T-helper 2 cell treated with Interferon-gamma antibody and Interleukin-4, amounts not matched to agents 5 μg/mL and 100 μg/mL, for 36 hours (primary cell): ENCODE data around the gene EML1.

ENCODE experiments used
- DNase-seq: peaks from one replicate; pipeline ENCODE4 v3.0.0; 2021; ENCODE audit warnings: low spot score
- H3K27ac Mint-ChIP-seq: one replicate; pipeline ENCODE4 v1.8.0; 2021; ENCODE audit warnings: mild to moderate bottlenecking, mixed read lengths
- H3K27me3 Mint-ChIP-seq: one replicate; pipeline ENCODE4 v1.8.0; 2021; ENCODE audit warnings: low read depth, mixed read lengths
- H3K36me3 Mint-ChIP-seq: one replicate; pipeline ENCODE4 v1.8.0; 2021; ENCODE audit warnings: low read depth, mixed read lengths
- H3K4me1 Mint-ChIP-seq: one replicate; pipeline ENCODE4 v1.8.0; 2021; ENCODE audit warnings: low read depth, mixed read lengths
- H3K4me3 Mint-ChIP-seq: one replicate; pipeline ENCODE4 v1.8.0; 2022; ENCODE audit warnings: mild to moderate bottlenecking, moderate library complexity, mixed read lengths
- H3K9me3 Mint-ChIP-seq: one replicate; pipeline ENCODE4 v1.8.0; 2021; ENCODE audit warnings: mixed read lengths

Gene EML1

GRCh38 chr14:99763527-99764221, 29.5 kb upstream of the EML1 start:
- no peak for DNase-seq
- Mint-ChIP-seq H3K4me1 (no peaks in the 10 kb centered on the region), H3K27me3 (peaks cover 4% of the 10 kb centered on the region), H3K36me3 (no peaks in the 10 kb centered on the region), H3K9me3 (no peaks in the 10 kb centered on the region), H3K4me3 (no peak overlapping the region), H3K27ac (no peak overlapping the region)

DNA sequence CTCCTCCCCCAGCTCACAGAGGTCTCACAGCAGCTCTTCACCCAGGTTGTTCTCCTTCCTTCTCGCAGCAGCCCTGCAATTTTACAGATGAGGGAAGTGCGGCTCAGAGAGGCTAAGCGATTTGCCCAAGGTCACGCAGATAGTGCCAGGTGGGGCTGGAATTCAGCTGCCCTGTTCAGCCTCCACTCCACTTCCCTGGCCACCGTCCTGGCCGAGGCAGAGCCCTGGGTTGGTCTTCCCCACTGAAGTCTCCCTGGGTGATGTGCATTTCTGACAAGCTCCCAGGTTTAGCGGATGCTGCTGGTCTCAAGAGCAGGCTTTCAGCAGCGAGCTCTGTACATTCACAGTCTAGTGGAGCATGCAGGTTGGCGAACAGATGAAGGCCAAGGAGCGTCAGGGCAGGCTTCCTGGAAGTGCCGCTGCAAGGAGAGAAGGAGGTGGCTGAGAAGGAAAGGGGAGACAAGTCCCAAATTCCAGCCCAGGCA, 28.9 kb upstream of the EML1 start:
- no peaks in the 10 kb centered on the region for H3K4me1 Mint-ChIP-seq
- DNase-seq = no peak
- H3K4me3 Mint-ChIP-seq = no peak overlapping the region
- no peaks in the 10 kb centered on the region for H3K9me3 Mint-ChIP-seq
- no peaks in the 10 kb centered on the region for H3K36me3 Mint-ChIP-seq
- H3K27me3 Mint-ChIP-seq = peaks cover 4% of the 10 kb centered on the region
- H3K27ac Mint-ChIP-seq = no peak overlapping the region

DNA sequence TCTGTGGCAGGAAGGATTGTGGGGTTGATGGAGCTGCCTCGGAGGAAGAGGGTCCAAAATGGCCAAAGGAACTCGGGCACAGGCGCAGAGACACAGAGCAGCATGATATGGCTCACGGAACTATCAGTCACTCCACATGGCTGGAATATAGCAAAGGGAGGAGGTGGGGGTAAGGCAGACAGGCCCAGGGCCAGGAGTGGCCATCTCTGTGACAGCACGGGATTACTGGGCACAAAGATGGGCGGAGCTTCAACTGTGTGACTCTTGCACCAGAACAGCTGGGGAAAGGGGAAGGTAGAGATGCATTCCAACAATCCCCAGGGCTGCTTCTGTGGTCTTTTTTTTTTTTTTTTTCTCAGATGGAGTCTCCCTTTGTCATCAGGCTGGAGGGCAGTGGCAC, 24.8 kb upstream of the EML1 start:
- no peak overlapping the region for H3K4me3 Mint-ChIP-seq

DNA sequence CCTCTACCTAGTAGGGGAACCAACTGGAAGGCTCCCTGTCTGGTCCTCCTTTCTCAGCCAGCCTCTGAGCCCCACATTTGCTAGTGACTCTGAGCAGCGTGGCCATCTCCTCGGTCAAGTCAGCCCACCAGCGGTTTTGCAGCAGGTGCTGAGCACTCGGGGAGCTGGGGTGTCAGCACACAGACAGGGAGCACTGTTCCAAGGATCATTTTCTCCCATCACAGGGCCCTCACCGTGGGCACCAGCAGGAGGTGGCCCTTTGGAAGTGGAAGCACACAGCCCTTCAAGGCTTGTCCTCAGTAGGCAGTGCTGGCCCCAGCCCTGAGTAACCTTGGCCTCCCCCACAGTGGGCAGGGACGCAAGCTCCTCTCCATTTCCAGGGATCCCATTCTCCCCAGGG, 24.1 kb upstream of the EML1 start:
- no peaks in the 10 kb centered on the region for H3K9me3 Mint-ChIP-seq
- no peak overlapping the region for H3K27ac Mint-ChIP-seq
- no peaks in the 10 kb centered on the region for H3K4me1 Mint-ChIP-seq
- no peaks in the 10 kb centered on the region for H3K27me3 Mint-ChIP-seq
- H3K4me3 Mint-ChIP-seq = no peak overlapping the region
- DNase-seq = no peak
- H3K36me3 Mint-ChIP-seq = no peaks in the 10 kb centered on the region

More for the DNA sequence above, 24.8 kb upstream of the EML1 start:
- Mint-ChIP-seq H3K4me1 (no peaks in the 10 kb centered on the region), H3K36me3 (no peaks in the 10 kb centered on the region), H3K27ac (no peak overlapping the region), H3K27me3 (no peaks in the 10 kb centered on the region), H3K9me3 (no peaks in the 10 kb centered on the region)
- no peak for DNase-seq

GRCh38 chr14:99769799-99770198, 23.4 kb upstream of the EML1 start:
- Mint-ChIP-seq H3K4me1 (no peaks in the 10 kb centered on the region), H3K4me3 (no peak overlapping the region), H3K9me3 (no peaks in the 10 kb centered on the region), H3K27me3 (no peaks in the 10 kb centered on the region), H3K36me3 (no peaks in the 10 kb centered on the region), H3K27ac (no peak overlapping the region)
- DNase-seq = no peak

DNA sequence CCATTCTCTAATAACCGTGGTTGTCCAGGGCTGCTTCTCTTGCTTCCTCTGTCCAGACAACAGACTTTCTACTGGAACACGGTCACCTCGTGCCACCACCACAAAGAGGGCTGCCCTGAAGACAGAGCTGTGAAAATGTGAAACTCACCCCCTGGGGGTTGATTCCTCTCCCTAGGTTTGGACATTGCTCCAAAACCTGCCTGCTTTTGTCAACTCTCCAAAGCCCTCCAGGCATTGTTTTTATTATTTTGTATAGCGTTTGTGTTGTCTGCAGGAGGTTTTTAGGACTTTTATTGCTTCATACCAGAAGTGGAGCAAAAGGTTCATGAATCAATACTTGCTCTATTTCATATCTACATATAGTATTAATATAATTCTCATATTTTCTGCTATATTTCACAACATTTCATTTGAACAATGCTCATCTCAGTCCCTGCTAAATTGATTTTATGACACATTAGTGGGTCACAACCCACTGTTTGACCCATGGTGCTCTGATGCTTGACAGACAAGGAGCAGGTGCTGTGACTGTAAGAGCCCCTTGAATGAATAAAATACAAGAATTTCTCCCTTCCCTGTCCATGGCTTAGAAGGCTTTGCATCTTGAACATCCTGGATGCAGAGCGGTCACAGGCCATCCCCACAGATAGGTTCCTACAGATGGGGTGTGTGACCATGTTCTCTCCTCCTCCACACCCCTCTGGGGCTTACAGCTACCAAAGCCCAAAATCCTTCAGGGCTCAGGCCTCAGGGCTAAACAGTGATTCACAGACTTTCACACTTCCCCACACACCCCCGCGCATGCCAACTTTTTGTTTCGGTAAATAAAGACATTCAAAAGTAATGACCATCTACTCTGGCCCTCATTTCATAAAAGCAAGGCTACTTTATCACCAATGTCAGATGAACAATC, 20.6 kb upstream of the EML1 start:
- H3K4me3 Mint-ChIP-seq = no peak overlapping the region
- H3K27ac Mint-ChIP-seq = no peak overlapping the region
- no peaks in the 10 kb centered on the region for H3K36me3 Mint-ChIP-seq
- no peak for DNase-seq
- no peaks in the 10 kb centered on the region for H3K9me3 Mint-ChIP-seq
- H3K27me3 Mint-ChIP-seq = peaks cover 3% of the 10 kb centered on the region
- H3K4me1 Mint-ChIP-seq = no peaks in the 10 kb centered on the region

- H3K9me3 Mint-ChIP-seq = no peaks in the 10 kb centered on the region
- no peaks in the 10 kb centered on the region for H3K4me1 Mint-ChIP-seq
- no peak overlapping the region for H3K27ac Mint-ChIP-seq
- no peaks in the 10 kb centered on the region for H3K36me3 Mint-ChIP-seq
- H3K4me3 Mint-ChIP-seq = no peak overlapping the region
- DNase-seq = no peak
- H3K27me3 Mint-ChIP-seq = peaks cover 11% of the 10 kb centered on the region
Observed at GRCh38 chr14:99773521-99774497, 19.4 kb upstream of the EML1 start.

DNA sequence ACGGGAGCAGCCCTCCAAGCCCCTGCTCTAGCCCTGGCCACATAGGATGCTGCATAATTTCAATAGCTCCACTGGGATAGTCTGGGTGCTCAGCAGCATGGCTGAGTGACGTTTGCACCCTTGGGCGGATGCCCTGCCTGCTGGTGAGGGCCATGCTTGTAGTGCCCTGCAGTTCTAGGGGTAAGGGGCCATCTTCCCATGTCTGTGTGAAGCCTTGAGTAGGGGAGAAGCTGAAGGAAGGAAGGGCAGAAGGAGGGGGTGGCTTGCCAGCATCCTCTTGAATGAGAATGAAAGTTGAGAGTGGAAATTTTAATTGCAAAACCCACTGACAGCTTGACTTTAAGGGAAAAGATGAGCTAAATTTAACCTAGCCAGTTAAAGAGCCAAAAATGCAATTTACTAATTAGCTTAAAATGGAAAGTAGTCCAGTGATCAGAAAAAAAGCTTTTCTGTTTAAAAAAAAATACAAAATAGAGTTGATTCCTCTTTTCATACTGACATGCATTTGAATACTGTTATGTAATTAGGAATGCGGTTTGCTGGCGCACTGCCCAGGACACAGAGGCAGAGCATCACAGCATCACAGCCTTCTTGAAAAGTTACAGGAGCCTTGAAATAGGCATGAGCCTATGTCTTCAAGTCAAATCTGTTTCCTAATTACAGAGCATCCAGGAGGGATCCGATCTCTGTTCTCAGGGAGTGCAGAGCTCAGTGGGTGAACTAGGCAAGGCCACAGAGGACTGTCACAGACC, 18.5 kb upstream of the EML1 start:
- peaks cover 6% of the 10 kb centered on the region for H3K9me3 Mint-ChIP-seq
- no peak for DNase-seq
- no peak overlapping the region for H3K27ac Mint-ChIP-seq
- no peak overlapping the region for H3K4me3 Mint-ChIP-seq
- H3K27me3 Mint-ChIP-seq = peaks cover 19% of the 10 kb centered on the region
- H3K4me1 Mint-ChIP-seq = no peaks in the 10 kb centered on the region
- no peaks in the 10 kb centered on the region for H3K36me3 Mint-ChIP-seq

DNA sequence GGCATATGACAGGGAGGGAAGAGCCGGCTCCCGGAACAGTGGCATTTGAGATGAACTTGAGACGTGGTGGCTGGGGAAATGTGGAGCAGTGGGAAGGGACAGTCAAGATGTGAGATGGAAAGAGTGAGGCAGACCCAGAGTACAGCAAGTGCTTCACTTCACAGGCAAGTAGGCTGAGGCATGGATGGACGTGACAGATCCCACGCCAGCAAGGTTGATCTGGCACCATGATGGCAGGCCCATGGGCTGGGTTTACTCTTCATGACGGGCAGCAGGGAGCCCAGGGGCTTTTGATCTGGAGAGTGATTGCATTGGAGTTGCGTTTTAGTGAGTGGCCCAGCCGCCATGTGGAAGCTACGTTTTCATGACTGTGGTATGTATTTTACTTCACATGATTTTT, 17.9 kb upstream of the EML1 start:
- no peak overlapping the region for H3K27ac Mint-ChIP-seq
- peaks cover 19% of the 10 kb centered on the region for H3K27me3 Mint-ChIP-seq
- H3K36me3 Mint-ChIP-seq = no peaks in the 10 kb centered on the region
- no peak for DNase-seq
- H3K9me3 Mint-ChIP-seq = peaks cover 6% of the 10 kb centered on the region
- no peaks in the 10 kb centered on the region for H3K4me1 Mint-ChIP-seq
- H3K4me3 Mint-ChIP-seq = no peak overlapping the region

- no peaks in the 10 kb centered on the region for H3K4me1 Mint-ChIP-seq
- DNase-seq = no peak
- H3K9me3 Mint-ChIP-seq = peaks cover 6% of the 10 kb centered on the region
- H3K27me3 Mint-ChIP-seq = peaks cover 19% of the 10 kb centered on the region
- H3K4me3 Mint-ChIP-seq = no peak overlapping the region
- H3K36me3 Mint-ChIP-seq = no peaks in the 10 kb centered on the region
- no peak overlapping the region for H3K27ac Mint-ChIP-seq
Observed at GRCh38 chr14:99777951-99778350, 15.3 kb upstream of the EML1 start.

DNA sequence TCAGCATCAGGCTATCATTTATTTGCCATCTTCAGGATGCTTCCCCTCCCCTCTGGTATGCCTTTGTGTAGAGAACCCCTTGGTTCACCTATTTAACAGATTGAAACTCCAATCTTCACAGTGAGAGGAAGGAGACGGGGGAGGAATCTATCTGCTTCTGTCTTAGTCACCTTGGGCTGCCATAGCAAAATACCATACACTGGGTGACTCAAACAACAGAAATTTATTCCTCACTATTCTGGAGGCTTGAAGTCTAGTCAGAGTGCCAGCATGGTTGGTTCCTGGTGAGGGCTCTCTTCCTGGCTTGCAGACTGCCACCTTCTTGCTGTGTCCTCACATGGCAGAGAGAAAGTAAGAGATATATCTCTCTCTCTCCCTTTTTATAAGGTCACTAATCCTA, 13.5 kb upstream of the EML1 start:
- DNase-seq = no peak
- Mint-ChIP-seq H3K4me1 (no peaks in the 10 kb centered on the region), H3K36me3 (no peaks in the 10 kb centered on the region), H3K4me3 (no peak overlapping the region), H3K27me3 (peaks cover 19% of the 10 kb centered on the region), H3K27ac (no peak overlapping the region), H3K9me3 (peaks cover 6% of the 10 kb centered on the region)

DNA sequence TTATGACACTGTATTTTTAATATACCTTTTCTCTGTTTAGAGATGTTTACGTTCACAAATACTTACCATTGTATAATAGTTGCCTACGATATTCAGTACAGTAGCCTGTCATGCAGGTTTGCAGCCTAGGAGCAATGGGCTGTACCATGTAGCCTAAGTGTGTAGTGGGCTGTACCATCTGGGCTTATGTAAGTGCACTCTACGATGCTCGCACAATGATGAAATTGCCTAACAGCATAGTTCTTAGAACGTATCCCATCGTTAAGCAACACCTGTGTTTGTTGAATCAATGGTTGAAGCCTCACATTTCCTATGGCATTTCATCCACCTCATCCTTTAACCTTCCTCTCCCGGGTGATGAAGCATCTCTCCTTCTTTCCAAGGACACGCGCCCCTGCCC, 12.5 kb upstream of the EML1 start:
- H3K36me3 Mint-ChIP-seq = no peaks in the 10 kb centered on the region
- peaks cover 21% of the 10 kb centered on the region for H3K27me3 Mint-ChIP-seq
- no peak overlapping the region for H3K27ac Mint-ChIP-seq
- peaks cover 6% of the 10 kb centered on the region for H3K9me3 Mint-ChIP-seq
- no peak overlapping the region for H3K4me3 Mint-ChIP-seq
- DNase-seq = no peak
- H3K4me1 Mint-ChIP-seq = no peaks in the 10 kb centered on the region

- H3K9me3 Mint-ChIP-seq = peaks cover 6% of the 10 kb centered on the region
- H3K36me3 Mint-ChIP-seq = no peaks in the 10 kb centered on the region
- H3K27me3 Mint-ChIP-seq = peaks cover 21% of the 10 kb centered on the region
- H3K4me3 Mint-ChIP-seq = no peak overlapping the region
- no peak overlapping the region for H3K27ac Mint-ChIP-seq
- no peak for DNase-seq
- H3K4me1 Mint-ChIP-seq = no peaks in the 10 kb centered on the region
Observed at GRCh38 chr14:99781091-99781490, 12.1 kb upstream of the EML1 start.
